Astrocyte of the cerebellum (primary cell): Measurements from ENCODE around the gene PRKG1.

Experiments
- DNase-seq: peaks from one replicate; pipeline ENCODE4 v3.0.0-alpha.2; 2011; ENCODE audit warnings: low read depth
- H3K4me3 ChIP-seq: 2 replicates; pipeline ENCODE4 v1.5.1; 2011; ENCODE audit warnings: mild to moderate bottlenecking, low read depth, low read length, moderate library complexity
- in situ Hi-C: cut with HindIII; loops from 2 replicates; pipeline ENCODE4 v1.10.0; 2017; ENCODE audit warnings: low sequenced_read_pairs
- TF ChIP-seq, protein P1 (sequence below): IDR thresholded peaks from 2 replicates; pipeline ENCODE4 v1.5.1; 2012; ENCODE audit warnings: low read length, low read depth, moderate library complexity, mild to moderate bottlenecking; ENCODE audit errors: missing control alignments

The PRKG1 gene

DNA sequence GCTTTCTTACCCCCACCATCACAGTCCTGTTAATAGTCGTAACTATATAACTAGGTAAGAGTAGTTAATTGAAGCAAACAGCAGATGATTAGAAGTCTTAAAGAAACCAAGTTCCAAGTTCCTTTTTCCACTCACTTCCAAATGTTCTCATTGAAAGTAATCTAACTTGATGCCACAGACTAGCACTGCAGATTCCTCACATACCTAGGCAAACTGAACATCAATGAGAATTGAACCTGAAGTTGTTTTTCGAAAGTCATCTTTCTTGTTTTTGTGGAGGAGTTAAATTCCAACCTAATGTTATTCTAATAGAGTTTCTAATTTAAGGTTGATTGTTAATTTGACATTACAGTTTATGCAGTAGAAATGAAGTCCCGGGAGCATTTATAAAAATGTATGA, 5.5 kb downstream of the PRKG1 start:
- H3K4me3 ChIP-seq: no peak overlapping the region
- no peak for DNase-seq
- TF ChIP-seq, protein P1, sequence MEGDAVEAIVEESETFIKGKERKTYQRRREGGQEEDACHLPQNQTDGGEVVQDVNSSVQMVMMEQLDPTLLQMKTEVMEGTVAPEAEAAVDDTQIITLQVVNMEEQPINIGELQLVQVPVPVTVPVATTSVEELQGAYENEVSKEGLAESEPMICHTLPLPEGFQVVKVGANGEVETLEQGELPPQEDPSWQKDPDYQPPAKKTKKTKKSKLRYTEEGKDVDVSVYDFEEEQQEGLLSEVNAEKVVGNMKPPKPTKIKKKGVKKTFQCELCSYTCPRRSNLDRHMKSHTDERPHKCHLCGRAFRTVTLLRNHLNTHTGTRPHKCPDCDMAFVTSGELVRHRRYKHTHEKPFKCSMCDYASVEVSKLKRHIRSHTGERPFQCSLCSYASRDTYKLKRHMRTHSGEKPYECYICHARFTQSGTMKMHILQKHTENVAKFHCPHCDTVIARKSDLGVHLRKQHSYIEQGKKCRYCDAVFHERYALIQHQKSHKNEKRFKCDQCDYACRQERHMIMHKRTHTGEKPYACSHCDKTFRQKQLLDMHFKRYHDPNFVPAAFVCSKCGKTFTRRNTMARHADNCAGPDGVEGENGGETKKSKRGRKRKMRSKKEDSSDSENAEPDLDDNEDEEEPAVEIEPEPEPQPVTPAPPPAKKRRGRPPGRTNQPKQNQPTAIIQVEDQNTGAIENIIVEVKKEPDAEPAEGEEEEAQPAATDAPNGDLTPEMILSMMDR: no peak
- in situ Hi-C loops: no loop called here

DNA sequence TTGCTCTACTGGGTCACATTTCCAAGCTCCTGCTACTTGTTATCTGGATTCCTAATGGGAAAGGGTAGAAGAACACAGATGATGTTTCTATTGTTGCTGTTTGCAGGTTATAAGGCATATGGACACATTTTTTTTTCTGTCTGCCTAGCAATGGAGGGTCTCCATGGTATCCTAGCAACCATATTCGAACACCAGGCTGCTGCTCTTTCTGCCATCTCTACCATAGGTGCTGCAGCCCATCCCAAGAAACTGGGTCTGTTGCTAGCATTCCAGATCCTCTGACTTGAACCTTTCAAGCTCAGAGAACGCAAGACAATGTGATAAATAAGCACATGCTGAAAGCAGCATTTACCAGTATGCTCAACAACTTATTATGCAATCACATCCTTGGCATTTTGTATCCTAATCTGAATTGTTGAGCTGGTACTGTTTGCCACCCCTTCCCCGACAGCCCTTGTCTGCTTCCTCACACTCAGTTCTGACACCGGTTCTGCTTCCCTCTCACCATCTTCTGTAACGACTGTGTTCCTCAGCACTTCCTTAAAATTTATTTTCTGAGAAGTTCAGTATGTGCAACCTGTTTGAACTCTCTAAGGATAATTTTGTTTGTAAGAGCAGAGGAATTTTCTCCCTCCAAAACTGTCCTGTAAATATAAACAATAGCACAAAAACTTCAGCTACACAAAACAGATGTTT, 6.2 kb downstream of the PRKG1 start:
- in situ Hi-C loops: no loop called here
- no peak for DNase-seq
- H3K4me3 ChIP-seq: no peak overlapping the region
- TF ChIP-seq, protein P1: no peak

DNA sequence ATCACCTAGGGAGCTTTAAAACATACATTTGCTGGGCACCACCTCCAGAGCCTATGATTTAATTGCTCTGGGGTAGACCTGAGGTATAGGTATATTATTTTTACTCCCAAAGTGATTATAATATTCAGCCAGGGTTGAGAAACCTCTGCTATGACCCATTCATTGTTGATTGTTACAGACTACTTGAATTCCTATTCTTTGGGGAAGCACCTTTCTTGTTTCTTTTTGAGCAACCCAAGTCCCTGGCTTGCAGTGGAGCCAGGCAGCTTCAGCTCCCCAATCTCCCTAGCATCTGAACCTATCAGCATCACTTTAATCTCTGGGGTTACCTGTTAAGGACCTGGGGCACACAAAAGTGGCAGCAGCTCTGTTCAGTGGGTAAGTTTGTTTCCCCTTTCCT, 8.6 kb downstream of the PRKG1 start:
- in situ Hi-C loops: no loop called here
- no peak for DNase-seq
- TF ChIP-seq, protein P1: no peak

GRCh38 chr10:51083356-51083853, 9.1 kb downstream of the PRKG1 start:
- H3K4me3 ChIP-seq: no peak overlapping the region
- TF ChIP-seq, protein P1: no peak
- in situ Hi-C loops: no loop called here
- no peak for DNase-seq

More for the DNA sequence above, 8.6 kb downstream of the PRKG1 start:
- H3K4me3 ChIP-seq: no peak overlapping the region

- H3K4me3 ChIP-seq: no peak overlapping the region
- in situ Hi-C loops: no loop called here
- TF ChIP-seq, protein P1: no peak
- DNase-seq: no peak
Measured at GRCh38 chr10:51085204-51085603, 10.9 kb downstream of the PRKG1 start.

DNA sequence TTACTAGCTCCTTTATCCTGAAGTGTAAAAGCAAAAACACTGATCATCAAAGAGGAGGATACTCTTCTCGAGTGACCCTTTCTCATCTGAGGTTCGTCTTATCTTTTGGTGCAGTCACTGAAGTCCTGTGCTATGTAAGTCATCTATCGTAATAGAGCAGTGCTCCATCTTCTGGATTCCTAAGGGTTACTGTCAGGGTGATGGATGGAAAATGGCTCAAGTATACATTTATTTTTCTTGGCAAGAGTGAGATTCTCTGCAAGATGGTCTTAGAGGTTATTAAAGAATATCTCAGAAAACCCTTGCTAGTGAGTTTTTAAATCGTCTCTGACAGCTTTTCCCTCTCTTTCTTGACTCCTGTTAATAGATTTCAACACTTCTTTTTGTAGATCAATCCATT, 12.4 kb downstream of the PRKG1 start:
- TF ChIP-seq, protein P1: no peak
- in situ Hi-C loops: no loop called here
- no peak for DNase-seq
- no peak overlapping the region for H3K4me3 ChIP-seq
